Iris pigment epithelial cell (primary cell): Measurements from ENCODE around the gene MLLT10.

Experiments
- DNase-seq: peaks from one replicate; pipeline ENCODE4 v3.0.0-alpha.2; 2011; ENCODE audit warnings: low read depth

MLLT10 gene

GRCh38 chr10:21517134-21518031, 16.6 kb upstream of the MLLT10 start:
- DNase-seq = no peak

- DNase-seq = no peak
Observed at GRCh38 chr10:21518149-21518640, 15.8 kb upstream of the MLLT10 start.

- no peak for DNase-seq
Observed at GRCh38 chr10:21518641-21519396, 15.2 kb upstream of the MLLT10 start.

- DNase-seq = no peak
Observed at GRCh38 chr10:21519397-21519933, 14.6 kb upstream of the MLLT10 start.

GRCh38 chr10:21519941-21520436, 14.0 kb upstream of the MLLT10 start:
- DNase-seq = peak; percentile 82

- no peak for DNase-seq
Observed at GRCh38 chr10:21520509-21520908, 13.5 kb upstream of the MLLT10 start.

GRCh38 chr10:21520949-21521348, 13.1 kb upstream of the MLLT10 start:
- no peak for DNase-seq

GRCh38 chr10:21521751-21522533, 12.1 kb upstream of the MLLT10 start:
- no peak for DNase-seq

GRCh38 chr10:21522631-21523406, 11.2 kb upstream of the MLLT10 start:
- no peak for DNase-seq

- no peak for DNase-seq
Observed at GRCh38 chr10:21523557-21524008, 10.4 kb upstream of the MLLT10 start.

- no peak for DNase-seq
Observed at GRCh38 chr10:21524131-21524525, 9.9 kb upstream of the MLLT10 start.

GRCh38 chr10:21524526-21525366, 9.3 kb upstream of the MLLT10 start:
- DNase-seq = peak; percentile 82

GRCh38 chr10:21525367-21526187, 8.5 kb upstream of the MLLT10 start, which contains the start of gene SKIDA1:
Gene SKIDA1, minus strand, starts transcription at chr10:21525682. Its CDS starts 7,860 bp downstream, at chr10:21517822.
- DNase-seq = peak; percentile 91

- DNase-seq = peak; percentile 69
Observed at GRCh38 chr10:21526188-21526859, 7.7 kb upstream of the MLLT10 start.

- DNase-seq = peak; percentile 71
Observed at GRCh38 chr10:21526860-21527597, 7.0 kb upstream of the MLLT10 start.

GRCh38 chr10:21527598-21528235, 6.3 kb upstream of the MLLT10 start:
- DNase-seq = no peak
